Gastrocnemius medialis (tissue), 4 donors: ENCODE measurements around the gene OSBPL10.

ENCODE experiments used
- POLR2A ChIP-seq, 2 donors: fragments of 450-650 bp; IDR thresholded peaks; one replicate each; pipeline ENCODE4 v1.6.1; 2017; ENCODE audit warnings: antibody characterized with exemption in 2 of 2, mild to moderate bottlenecking in 2 of 2, moderate library complexity in 2 of 2
- TF ChIP-seq, protein P1 (sequence below), 5 experiments: fragments of 450-650 bp in 3 of 5; fragments of 200-600 bp in 2 of 5; sonication (generic) in 2 of 5; IDR thresholded peaks in 4 of 5; conservative IDR thresholded peaks in 1 of 5; 1 replicate in 4 of 5; 2 replicates in 1 of 5; pipeline ENCODE4 v1.5.1; 2016 to 2019; ENCODE audit warnings: antibody characterized with exemption in 5 of 5, mild to moderate bottlenecking in 3 of 5, moderate library complexity in 3 of 5

DNA sequence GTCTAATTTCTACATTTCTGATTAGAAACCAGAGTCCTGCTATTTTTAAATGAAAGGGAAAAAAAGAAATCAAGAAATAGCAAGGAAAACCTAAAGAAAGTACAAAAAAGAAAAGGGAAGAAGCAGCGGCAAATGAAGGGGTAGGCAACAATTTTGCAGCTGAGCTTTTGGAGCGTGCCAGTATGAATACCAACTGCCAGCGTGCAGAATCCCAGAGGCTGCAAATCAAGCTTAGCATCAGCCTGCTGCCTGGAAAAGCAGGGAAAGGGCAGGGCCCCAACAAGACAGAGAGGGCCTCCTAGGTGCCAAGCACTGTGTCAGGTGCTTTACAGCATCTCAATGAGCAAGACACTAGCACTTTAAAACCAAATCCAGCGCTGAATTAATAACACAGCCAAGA lies 271.5 kb downstream of the OSBPL10 start:
- TF ChIP-seq, protein P1, sequence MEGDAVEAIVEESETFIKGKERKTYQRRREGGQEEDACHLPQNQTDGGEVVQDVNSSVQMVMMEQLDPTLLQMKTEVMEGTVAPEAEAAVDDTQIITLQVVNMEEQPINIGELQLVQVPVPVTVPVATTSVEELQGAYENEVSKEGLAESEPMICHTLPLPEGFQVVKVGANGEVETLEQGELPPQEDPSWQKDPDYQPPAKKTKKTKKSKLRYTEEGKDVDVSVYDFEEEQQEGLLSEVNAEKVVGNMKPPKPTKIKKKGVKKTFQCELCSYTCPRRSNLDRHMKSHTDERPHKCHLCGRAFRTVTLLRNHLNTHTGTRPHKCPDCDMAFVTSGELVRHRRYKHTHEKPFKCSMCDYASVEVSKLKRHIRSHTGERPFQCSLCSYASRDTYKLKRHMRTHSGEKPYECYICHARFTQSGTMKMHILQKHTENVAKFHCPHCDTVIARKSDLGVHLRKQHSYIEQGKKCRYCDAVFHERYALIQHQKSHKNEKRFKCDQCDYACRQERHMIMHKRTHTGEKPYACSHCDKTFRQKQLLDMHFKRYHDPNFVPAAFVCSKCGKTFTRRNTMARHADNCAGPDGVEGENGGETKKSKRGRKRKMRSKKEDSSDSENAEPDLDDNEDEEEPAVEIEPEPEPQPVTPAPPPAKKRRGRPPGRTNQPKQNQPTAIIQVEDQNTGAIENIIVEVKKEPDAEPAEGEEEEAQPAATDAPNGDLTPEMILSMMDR (IDR thresholded peaks at IDR 0.05 in 4 of 5, conservative IDR thresholded peaks at IDR 0.05 in 1 of 5), result no peak
- no peak for TF ChIP-seq POLR2A (IDR thresholded peaks at IDR 0.05)
